RWPE2 (cell line): ENCODE results near the gene ZCRB1.
A peak's percentile ranks its signal among the peaks of the same experiment; 100 is the strongest.

Experiments used
- ATAC-seq: fragments of 200-7000 bp; cut with Tn5 transposase; 3 replicates; pipeline ENCODE4 v1.9.1; 2021; ENCODE audit warnings: low read depth
- DNase-seq: peaks from one replicate; pipeline ENCODE4 v3.0.0-alpha.2; 2020; ENCODE audit warnings: low spot score
- H3K27ac ChIP-seq: fragments of 450-650 bp; 2 replicates; pipeline ENCODE4 v1.5.1; 2017; ENCODE audit warnings: mild to moderate bottlenecking; ENCODE audit not compliant: poor library complexity, severe bottlenecking
- H3K27me3 ChIP-seq: fragments of 250-450 bp; sonication (Bioruptor Pico); 2 replicates; pipeline ENCODE4 v1.5.1; 2021; ENCODE audit warnings: mild to moderate bottlenecking, moderate library complexity; ENCODE audit not compliant: insufficient read depth, poor library complexity, severe bottlenecking
- H3K36me3 ChIP-seq: fragments of 250-450 bp; sonication (Bioruptor Pico); 2 replicates; pipeline ENCODE4 v1.5.1; 2020; ENCODE audit warnings: low read depth, mild to moderate bottlenecking, moderate library complexity
- H3K4me1 ChIP-seq: fragments of 250-450 bp; sonication (Bioruptor Pico); 2 replicates; pipeline ENCODE4 v1.5.1; 2021; ENCODE audit warnings: mild to moderate bottlenecking, moderate library complexity; ENCODE audit not compliant: insufficient read depth, poor library complexity, severe bottlenecking
- H3K4me3 ChIP-seq: fragments of 250-450 bp; sonication (Bioruptor Pico); 2 replicates; pipeline ENCODE4 v1.5.1; 2021; ENCODE audit warnings: mild to moderate bottlenecking, moderate library complexity; ENCODE audit not compliant: severe bottlenecking
- H3K9me3 ChIP-seq: fragments of 250-450 bp; sonication (Bioruptor Pico); 2 replicates; pipeline ENCODE4 v1.5.1; 2021; ENCODE audit warnings: mild to moderate bottlenecking, moderate library complexity; ENCODE audit not compliant: severe bottlenecking
- CTCF ChIP-seq: fragments of 450-650 bp; IDR thresholded peaks from one replicate; pipeline ENCODE4 v1.5.1; 2017; ENCODE audit warnings: mild to moderate bottlenecking, moderate library complexity; ENCODE audit not compliant: poor library complexity, severe bottlenecking

The ZCRB1 gene

DNA sequence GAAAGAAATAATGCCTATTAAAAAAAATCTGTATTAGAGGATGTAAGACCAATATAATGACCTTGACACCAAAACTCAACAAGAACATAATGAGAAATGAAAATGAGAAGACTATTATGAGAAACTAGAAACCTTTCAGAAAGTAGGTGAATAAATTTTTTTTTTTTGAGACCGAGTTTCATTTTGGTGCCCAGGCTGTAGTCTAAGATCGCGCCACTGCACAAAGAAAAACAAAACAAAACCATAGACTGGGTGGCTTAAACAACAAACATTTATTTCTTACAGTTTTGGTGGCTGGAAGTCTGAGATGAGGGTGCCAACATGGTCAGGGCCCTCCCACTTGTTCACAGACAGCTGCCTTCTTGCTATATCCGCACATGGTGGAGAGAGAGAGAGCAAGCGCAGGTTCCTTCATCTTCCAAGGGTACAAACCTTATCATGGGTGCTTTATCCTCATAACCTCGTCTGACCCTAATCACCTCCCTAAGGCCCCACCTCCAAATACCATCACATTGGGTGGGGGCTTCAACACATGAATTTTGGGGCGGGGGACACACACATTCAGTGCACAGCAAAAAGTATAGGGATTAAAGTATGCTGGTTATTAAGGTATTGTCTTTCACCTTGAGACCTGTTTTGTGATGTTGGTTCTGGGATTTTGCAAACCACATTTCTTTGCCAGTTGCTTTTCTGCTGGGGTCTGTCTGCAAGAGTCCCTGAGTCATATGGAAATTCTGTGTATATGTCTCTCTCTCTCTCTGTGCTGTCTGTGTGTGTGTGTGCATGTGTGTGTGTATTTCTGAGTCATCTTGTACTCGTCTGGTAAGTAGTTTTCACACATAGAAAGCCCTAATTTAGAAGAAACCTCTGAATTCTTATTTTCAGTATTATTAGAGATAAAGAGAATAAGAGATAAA, 26.2 kb downstream of the ZCRB1 start:
- no peak overlapping the region for H3K27ac ChIP-seq
- no peaks in the 10 kb centered on the region for H3K9me3 ChIP-seq
- peak; percentile 36; the same call in 1 of the 3 replicates for ATAC-seq

DNA sequence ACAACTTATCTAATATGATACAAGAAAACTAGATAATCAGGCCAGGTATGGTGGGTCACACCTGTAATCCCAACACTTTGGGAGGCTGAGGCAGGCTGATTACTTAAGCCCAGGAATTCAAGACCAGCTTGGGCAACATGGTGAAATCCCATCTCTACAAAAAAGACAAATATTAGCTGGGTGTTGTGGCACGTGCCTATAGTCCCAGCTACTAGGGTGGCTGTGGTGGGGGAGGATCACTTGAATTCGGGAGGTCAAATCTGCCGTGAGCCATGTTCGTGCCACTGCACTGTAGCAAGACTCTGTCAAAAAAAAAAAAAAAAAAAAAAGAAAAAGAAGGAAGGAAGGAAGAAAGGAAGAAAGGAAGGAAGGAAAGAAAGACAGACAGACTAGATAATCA, 27.0 kb downstream of the ZCRB1 start:
- DNase-seq (no peak), ATAC-seq (no peak)
- H3K36me3 ChIP-seq = no peaks in the 10 kb centered on the region
- no peak for TF ChIP-seq CTCF
- no peaks in the 10 kb centered on the region for H3K4me1 ChIP-seq
- no peaks in the 10 kb centered on the region for H3K9me3 ChIP-seq
- no peak overlapping the region for H3K27ac ChIP-seq
- H3K4me3 ChIP-seq = no peak overlapping the region
- H3K27me3 ChIP-seq = no peaks in the 10 kb centered on the region

More for the DNA sequence above, 26.2 kb downstream of the ZCRB1 start:
- Histone ChIP-seq H3K36me3 (no peaks in the 10 kb centered on the region), H3K27me3 (no peaks in the 10 kb centered on the region), H3K4me3 (no peak overlapping the region), H3K4me1 (no peaks in the 10 kb centered on the region)
- no peak for TF ChIP-seq CTCF
- DNase-seq = no peak

GRCh38 chr12:42296503-42297109, 29.3 kb downstream of the ZCRB1 start:
- H3K4me1 ChIP-seq = no peaks in the 10 kb centered on the region
- no peak overlapping the region for H3K4me3 ChIP-seq
- H3K27me3 ChIP-seq = no peaks in the 10 kb centered on the region
- no peak for DNase-seq
- no peak for ATAC-seq
- no peaks in the 10 kb centered on the region for H3K9me3 ChIP-seq
- no peak overlapping the region for H3K27ac ChIP-seq
- H3K36me3 ChIP-seq = no peaks in the 10 kb centered on the region
- TF ChIP-seq CTCF = peak; percentile 33

GRCh38 chr12:42291680-42292079, 34.2 kb downstream of the ZCRB1 start:
- H3K36me3 ChIP-seq = no peaks in the 10 kb centered on the region
- no peak for DNase-seq
- no peak overlapping the region for H3K4me3 ChIP-seq
- no peak for TF ChIP-seq CTCF
- no peak for ATAC-seq
- H3K27ac ChIP-seq = no peak overlapping the region
- no peaks in the 10 kb centered on the region for H3K27me3 ChIP-seq
- no peaks in the 10 kb centered on the region for H3K4me1 ChIP-seq
- no peaks in the 10 kb centered on the region for H3K9me3 ChIP-seq

- Histone ChIP-seq H3K4me1 (no peaks in the 10 kb centered on the region), H3K4me3 (no peak overlapping the region), H3K36me3 (no peaks in the 10 kb centered on the region), H3K27ac (no peak overlapping the region), H3K9me3 (no peaks in the 10 kb centered on the region), H3K27me3 (no peaks in the 10 kb centered on the region)
- no peak for DNase-seq
- TF ChIP-seq CTCF = no peak
- no peak for ATAC-seq
Observed at GRCh38 chr12:42288544-42288943, 37.4 kb downstream of the ZCRB1 start.
